GM19372 (cell line): ENCODE data around the gene SNORC.

ENCODE experiments used
- ATAC-seq: cut with Tn5 transposase; IDR thresholded peaks from one replicate; pipeline ENCODE4 v1.9.1; 2021; ENCODE audit warnings: mild to moderate bottlenecking, low read depth, moderate library complexity; ENCODE audit not compliant: unreplicated experiment

Gene SNORC

DNA sequence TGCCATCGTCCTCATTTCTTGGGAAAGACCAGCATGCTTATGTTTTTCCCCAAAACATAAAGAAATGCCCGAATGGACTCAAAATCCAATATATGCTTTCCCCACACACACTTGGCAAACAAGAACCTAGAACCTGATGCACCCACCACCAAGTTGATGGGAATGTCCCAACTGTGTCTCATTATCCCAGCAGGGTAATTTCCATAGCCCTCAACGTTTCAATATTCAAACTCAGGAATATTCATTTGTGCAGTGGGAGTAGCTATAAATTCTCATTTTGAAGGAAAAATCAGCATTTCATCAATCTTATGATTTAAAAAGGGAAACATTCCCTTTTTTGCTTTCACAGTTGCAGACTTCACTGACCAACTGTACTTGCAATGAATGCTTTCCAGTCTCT is 50.7 kb downstream of the SNORC start:
- no peak for ATAC-seq

DNA sequence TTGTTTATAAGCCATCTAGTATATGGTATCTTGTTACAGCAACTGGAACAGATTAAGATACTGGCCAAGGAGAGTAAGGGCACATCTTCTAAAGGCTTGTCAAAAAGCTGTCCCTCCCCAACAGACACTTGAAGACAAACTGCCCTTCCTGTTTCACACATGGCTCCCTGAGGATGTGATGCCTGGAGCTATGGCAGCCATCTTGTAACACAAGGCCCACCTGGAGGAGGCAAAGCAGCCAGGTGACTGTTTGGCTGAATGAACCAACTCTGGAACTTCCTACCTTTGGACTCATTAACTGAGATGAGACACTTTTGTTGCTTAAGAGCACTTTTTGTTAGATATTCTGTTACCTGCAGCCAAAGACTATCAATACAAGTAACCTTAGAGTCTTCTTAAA is 54.4 kb downstream of the SNORC start:
- ATAC-seq: no peak

DNA sequence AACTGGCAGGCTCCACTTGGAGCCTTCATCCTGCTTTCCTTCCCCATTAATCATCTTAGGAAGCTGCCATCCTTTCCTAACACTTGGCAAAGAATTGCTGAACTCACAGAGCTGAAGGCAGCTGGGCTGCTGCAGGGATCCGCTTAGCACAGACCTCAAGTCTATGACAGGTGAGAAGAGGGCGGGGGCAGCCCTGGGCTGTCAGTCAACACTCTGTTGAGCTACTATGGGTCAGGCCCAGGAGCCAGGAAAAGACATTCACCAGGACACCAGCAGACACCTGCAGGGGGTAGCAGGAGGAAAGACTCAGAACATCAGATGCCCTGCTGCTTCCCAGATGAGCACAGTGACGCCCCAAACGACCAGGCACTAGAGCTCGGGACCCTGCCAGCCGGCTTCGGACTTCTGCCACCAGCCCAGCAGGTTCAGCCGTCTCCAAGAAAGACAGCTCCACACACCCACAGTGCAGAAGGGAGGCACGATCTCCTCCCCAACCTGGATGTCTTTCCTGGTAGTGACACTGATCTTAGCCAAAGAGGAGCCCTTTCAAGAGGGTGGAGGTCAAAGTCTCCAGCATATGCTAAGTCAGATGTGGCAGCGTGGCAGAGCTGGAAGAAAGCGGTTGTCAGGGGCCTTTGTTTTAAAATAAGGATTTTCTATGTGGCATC is 55.2 kb downstream of the SNORC start:
- ATAC-seq: no peak

DNA sequence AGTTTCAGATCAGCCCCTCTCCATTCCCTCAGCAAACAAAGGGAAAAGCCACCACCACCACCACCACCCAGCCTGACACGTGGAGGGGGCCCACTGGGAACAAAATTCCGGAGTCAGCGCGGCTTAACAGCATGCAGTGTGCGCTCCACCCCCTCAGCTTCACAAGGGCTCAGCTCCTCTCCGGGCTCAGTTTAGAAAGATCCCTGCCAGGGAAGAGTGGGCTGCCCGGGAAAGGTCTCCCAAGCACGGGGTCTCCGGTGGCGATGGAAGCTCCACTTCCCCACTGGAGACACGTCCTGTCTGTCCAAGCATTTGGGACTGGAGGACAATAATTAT is 55.7 kb downstream of the SNORC start:
- no peak for ATAC-seq

DNA sequence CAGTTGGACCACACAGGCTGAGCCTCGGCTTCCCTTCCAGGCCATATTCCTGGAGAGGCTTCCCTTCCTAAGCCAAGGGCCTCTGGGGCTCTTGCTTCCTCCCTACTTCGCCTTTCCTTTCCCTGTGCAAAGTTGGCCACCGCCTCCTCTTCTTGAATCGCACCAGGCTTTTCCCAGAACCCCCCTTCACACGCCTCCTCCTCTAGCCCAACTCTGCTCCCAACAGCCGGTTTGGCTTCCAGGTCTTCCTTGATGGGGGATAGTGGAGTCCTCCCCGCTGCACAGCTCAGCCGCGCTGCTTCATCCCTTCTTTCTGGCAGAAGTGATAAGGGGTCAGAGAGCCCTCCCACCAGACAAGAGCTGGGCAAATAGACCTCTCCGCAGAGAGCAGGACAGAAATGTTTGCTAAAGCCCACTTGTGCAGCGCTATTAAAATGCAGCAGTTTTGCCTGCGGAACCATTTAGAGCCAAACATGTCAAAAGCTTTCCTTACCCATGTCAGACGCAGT is 56.4 kb downstream of the SNORC start:
- ATAC-seq: no peak

DNA sequence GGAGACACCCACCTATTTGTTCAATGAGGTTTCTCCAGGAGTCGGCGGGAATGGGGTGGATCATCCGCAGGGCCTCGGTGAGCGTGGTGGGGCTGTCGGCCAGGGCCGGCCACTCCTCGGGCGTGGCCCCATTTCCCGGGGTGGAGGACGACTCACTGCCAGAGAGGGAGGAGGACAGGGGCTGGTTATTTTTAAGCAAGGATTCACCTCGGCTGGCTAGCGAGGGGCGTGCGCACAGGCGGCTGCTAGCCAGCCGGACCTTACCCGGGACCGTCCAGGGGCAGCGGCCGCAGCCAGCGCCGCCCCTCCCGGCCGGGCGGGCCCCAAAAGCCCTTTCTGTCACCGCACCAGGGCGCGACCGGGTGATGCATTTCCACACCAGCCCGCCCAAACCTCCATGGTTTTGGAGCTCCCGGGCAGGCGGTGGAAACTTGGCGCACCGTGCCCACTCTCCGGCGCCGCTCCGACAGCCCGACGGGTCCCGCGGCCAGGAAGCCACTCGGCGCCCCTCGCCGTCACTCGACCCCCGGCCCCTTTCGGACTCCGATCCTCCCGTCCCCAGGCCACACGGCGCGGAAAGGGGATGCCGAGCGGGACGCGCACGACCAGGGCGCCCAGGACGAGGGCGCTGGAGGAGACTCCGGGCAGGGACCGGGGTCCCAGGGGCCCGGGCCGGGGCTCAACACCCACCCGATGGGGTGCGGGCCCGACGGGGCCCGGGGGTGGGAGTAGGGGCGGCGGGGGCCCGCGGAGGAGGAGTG is 57.1 kb downstream of the SNORC start:
- no peak for ATAC-seq

DNA sequence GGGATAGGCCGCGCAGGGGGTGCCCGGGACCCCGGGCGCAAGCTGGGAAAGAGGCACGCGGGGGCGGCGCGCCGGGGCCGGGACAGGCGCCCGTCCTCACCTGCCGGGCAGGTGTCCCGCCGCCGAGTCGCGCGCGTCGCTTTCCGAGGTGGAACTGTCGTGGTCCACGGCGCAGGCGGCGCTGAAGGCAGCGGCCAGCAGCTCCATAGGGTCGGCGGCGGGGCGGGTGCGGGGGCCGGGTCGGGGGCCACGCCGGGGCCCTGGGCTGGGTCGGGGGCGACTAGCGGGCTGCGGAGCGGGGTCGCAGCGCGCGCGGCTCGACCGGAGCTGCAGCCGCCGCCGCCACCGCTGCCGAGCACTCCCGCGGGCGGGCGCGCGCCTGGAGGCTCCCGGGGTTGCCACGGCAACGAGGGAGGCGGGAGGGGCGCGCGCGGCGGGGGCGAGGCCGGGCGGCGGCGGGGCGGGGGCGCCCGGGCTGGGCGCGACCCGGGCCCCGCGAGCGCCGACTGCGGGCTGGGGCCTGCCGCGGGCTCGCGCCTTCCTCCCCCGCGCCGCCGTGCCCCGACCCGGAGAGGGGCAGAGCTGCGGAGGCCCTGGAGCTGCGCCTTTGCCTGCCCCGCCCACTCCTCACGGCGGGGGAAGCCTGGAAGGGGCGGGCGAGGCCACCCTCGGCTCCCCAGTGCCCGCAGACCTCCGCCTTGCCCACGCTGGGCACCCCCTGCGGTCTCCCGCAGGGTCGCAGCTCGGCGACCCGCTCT is 57.9 kb downstream of the SNORC start:
- no peak for ATAC-seq
